HG02870 (cell line): ENCODE results near the gene SCYL1.

Experiments used
- ATAC-seq: cut with Tn5 transposase; IDR thresholded peaks from one replicate; pipeline ENCODE4 v1.9.1; 2021; ENCODE audit warnings: mild to moderate bottlenecking, moderate library complexity; ENCODE audit not compliant: unreplicated experiment

Gene SCYL1

GRCh38 chr11:65532388-65533064, 7.6 kb downstream of the SCYL1 start:
- no peak for ATAC-seq

GRCh38 chr11:65535102-65535501, 10.2 kb downstream of the SCYL1 start:
- no peak for ATAC-seq

DNA sequence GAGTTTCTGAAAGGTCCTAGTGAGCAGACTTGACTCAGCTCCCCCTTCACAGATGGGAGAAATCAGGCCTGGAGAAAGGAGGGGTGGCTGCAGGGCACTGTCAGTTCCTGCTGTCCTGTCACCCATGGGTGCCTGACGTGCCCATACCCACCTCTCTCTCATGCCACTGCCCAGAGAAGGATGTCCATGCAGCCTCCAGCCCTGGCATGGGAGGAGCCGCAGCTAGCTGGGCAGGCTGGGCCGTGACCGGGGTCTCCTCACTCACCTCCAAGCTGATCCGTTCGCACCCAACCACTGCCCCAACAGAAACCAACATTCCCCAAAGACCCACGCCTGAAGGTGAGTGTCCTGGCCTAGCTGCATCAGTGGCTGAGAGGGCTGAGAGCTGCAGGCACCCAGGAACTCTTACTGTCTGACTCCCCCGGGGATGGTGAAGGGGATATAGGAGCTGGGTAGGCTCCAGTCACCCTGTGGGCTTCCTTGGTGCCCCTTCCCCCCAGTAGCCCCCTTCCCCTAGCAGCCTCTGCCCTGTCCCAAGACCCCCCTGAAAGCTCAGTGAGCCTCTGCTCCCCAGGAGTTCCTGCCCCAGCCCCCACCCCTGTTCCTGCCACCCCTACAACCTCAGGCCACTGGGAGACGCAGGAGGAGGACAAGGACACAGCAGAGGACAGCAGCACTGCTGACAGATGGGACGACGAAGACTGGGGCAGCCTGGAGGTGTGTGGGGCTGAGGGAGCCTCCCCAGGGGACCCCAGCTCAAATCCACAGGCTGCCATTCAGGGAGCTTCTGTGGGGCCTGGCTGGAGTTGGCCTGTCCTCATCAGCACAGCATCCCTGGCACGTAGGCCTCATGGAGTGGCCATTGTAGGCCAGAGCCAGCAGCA, 11.8 kb downstream of the SCYL1 start:
- ATAC-seq: no peak

- no peak for ATAC-seq
Observed at GRCh38 chr11:65537296-65537597, 12.4 kb downstream of the SCYL1 start.

DNA sequence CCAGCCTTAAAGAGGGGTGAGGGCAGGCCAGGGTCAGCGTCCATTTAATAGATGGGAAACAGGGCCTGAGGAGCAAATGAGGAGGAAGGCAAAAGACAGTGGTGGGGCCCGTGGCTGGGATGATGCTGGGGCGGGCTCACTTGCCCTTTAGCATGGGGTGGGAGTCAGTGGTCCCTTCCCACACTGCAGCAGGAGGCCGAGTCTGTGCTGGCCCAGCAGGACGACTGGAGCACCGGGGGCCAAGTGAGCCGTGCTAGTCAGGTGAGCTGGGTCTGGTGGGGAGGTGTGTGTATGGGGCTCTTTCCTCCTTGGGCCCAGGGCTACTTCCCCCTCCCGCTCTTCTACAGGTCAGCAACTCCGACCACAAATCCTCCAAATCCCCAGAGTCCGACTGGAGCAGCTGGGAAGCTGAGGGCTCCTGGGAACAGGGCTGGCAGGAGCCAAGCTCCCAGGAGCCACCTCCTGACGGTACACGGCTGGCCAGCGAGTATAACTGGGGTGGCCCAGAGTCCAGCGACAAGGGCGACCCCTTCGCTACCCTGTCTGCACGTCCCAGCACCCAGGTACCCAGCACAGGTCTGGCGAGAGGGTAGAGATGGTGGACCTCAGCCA, 12.8 kb downstream of the SCYL1 start:
- ATAC-seq: no peak

DNA sequence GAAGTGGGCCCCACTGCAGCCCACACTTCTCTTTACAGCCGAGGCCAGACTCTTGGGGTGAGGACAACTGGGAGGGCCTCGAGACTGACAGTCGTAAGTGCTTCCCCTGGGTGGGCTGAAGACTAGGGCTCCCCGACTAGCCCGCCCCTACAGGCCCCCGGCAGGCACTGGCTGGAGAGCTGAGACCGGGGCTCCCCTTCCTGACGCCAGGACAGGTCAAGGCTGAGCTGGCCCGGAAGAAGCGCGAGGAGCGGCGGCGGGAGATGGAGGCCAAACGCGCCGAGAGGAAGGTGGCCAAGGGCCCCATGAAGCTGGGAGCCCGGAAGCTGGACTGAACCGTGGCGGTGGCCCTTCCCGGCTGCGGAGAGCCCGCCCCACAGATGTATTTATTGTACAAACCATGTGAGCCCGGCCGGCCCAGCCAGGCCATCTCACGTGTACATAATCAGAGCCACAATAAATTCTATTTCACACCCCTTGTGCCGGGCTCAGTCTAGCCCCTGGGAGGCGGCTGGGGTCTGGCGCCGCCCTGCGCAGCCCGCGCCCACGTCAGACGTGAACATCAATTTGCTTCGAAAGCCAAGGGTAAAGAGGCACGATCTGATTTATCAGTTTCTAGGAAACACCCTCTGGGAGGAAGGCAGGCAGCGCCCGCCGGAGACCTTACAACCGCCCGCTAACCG, 13.5 kb downstream of the SCYL1 start:
- no peak for ATAC-seq

DNA sequence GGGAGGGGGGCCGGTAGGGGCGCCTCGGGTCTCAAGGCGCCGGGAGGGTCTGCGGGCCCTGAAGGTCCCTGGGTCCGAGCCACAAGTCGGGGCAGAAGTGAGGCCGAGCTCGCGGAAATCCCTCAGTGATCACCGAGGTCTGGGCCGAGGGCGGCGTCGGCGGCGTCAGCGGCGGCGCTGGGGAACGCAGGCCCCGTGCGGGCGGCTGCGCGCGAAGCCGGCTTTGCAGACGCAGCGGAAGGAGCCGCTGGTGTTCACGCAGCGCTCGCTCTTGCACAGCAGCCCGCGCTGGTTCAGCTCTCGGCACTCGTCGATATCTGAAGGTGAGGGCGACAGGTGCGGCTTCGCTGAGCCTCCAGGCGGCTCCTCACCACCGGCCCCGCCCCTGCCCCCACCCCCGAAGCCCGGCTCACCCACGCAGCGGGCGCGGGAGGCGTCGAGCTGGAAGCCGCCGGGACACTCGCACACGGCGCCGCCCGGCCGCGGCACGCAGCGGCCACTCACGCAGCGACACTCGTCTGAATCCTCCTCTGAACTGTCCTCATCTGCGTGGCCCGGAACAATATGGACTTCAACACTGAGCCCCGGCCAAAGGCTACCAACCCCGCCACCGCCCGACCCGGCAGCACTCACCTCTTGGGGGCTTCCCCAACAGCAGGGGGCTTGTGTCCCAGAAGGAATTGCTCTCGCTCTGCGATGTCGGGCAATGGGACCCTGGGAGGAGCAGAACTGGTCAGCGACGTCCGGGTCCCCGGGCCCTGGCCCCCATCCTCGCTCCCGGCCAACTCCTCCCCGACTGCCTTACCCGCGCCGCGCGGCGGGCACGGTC, 14.2 kb downstream of the SCYL1 start:
- ATAC-seq: no peak

GRCh38 chr11:65539744-65540289, 14.9 kb downstream of the SCYL1 start:
- ATAC-seq: no peak

GRCh38 chr11:65540290-65541092, 15.6 kb downstream of the SCYL1 start:
- peak; percentile 61 for ATAC-seq

- ATAC-seq: no peak
Observed at GRCh38 chr11:65541093-65541982, 16.5 kb downstream of the SCYL1 start.

GRCh38 chr11:65542738-65543390, 18.0 kb downstream of the SCYL1 start:
- ATAC-seq: no peak

DNA sequence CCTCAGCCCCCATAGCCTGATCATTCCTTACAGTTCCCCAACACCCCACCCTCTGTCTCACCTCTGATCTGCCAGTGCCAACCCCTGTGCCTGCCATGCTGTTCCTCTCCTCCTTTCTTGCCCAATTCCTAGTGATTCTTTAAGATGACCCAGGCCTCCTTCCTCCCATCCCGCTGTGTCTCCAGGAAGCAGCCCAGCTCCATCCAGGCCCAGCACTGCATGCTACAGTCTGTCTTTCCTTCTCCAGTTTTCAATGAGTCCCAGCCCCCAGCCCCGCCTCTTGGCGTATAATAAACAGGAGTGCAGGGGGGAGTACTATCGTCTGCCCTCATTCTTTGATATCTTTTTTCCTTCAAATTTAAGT, 21.0 kb downstream of the SCYL1 start:
- no peak for ATAC-seq

- peak; percentile 70 for ATAC-seq
Observed at GRCh38 chr11:65546217-65546958, 21.5 kb downstream of the SCYL1 start.

DNA sequence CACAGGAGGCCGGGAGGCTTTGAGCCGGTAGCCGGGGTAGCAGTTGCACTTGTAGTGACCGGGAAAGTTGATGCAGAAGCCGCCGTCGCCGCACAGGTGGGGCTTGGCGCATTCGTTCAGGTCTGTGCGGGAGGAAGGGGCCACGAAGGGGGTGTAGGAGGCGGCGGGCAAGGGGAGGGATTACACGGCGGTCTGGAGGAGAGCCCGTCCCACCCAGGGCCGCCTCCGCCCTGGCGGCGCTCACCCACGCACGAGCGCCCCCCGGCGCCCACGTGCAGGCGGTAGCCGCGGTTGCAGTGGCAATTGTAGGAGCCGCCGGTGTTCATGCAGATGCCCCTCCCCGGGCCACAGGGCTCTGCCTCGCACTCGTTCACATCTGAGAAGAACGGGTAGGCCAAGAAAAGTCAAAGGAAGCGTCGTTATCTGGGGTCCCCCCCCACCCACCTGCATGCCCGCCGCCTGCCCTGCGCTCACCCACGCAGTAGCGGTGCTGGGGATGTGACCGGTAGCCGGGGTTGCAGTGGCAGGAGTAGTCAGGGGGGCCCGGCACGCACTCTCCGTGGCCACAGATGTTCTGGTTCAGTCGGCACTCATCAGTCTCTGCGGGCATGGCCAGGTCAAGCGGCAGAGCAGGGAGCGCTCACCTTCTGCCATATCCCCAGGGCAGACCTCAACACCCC, 22.7 kb downstream of the SCYL1 start:
- no peak for ATAC-seq

GRCh38 chr11:65548395-65548794, 23.5 kb downstream of the SCYL1 start:
- ATAC-seq: no peak

GRCh38 chr11:65549096-65549495, 24.2 kb downstream of the SCYL1 start:
- no peak for ATAC-seq
